ENCODE data around the gene DCDC2. TPM values are rescaled to one million over a fixed set of nuclear protein-coding genes. Genes with fewer than 3 reads are reported as not detected.
"Not testable (repeated sequence)": the region's sequence is repeated elsewhere in the genome, so short reads cannot be mapped to it uniquely, and the experiment has no call there.

DCDC2 gene
- total RNA-seq, 1 donor from 2014 or later, result 5.3 TPM

DNA sequence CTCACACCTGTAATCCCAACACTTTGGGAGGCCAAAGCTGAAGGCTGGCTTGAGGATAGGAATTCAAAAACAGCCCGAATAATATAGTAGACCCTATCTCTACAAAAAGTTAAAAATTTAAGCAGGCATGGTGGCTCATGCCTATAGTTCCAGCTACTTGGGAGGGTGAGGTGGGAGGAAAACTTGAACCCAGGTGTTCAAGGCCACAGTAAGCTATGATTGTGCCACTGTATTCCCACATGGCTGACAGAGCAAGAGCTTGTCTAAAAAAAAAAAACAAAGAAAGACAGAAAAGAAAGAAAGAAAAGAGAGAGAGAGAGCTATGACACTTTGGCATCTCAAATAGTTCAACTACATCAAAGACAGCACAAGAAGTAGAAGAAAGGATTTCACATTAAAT is 33.2 kb downstream of the DCDC2 start:
- intact Hi-C loops (cut with DNase I), result no loop called here
- no peak overlapping the region for H3K27ac ChIP-seq
- H3K4me3 ChIP-seq, result no peak overlapping the region
- DNase-seq (no peak), ATAC-seq (no peak)
- no peaks in the 10 kb centered on the region for H3K9me3 ChIP-seq
- no peaks in the 10 kb centered on the region for H3K27me3 ChIP-seq
- TF ChIP-seq, protein P1, sequence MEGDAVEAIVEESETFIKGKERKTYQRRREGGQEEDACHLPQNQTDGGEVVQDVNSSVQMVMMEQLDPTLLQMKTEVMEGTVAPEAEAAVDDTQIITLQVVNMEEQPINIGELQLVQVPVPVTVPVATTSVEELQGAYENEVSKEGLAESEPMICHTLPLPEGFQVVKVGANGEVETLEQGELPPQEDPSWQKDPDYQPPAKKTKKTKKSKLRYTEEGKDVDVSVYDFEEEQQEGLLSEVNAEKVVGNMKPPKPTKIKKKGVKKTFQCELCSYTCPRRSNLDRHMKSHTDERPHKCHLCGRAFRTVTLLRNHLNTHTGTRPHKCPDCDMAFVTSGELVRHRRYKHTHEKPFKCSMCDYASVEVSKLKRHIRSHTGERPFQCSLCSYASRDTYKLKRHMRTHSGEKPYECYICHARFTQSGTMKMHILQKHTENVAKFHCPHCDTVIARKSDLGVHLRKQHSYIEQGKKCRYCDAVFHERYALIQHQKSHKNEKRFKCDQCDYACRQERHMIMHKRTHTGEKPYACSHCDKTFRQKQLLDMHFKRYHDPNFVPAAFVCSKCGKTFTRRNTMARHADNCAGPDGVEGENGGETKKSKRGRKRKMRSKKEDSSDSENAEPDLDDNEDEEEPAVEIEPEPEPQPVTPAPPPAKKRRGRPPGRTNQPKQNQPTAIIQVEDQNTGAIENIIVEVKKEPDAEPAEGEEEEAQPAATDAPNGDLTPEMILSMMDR (IDR thresholded peaks at IDR 0.05), result no peak
- no peaks in the 10 kb centered on the region for H3K36me3 ChIP-seq
- no peaks in the 10 kb centered on the region for H3K4me1 ChIP-seq

DNA sequence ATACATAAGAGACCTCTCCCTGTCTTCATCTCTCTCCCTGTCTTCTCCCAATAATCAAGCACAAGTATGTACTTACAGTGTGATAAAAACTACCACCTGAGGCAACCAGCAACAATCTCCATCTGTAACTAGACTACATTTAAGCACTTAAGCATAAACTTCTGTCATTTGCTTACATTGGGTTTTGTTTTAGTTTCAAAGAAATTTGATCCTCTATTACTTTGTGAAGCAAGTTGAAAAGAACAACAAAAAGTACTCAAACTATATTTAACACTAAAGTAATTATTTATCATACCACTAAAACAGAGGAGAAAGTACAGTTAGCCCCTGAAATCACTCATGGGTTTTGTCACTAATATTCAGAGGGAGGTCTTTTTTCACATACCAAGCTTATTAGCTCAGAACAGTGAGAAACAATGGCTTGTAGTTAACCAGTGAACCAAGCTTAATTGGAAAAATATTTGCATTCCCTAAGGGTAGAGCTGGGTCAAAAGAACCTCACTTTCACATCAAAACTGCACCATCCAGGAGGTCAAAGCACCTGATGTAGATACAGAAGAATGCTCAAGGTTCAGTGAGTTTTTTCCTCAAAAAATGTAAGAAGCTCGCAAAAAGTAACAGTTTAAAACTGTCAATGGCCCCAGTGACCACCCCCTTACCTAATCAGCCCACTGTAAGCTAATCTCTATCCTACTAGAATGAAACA is 34.1 kb downstream of the DCDC2 start:
- H3K4me3 ChIP-seq, result no peak overlapping the region
- DNase-seq (no peak), ATAC-seq (no peak)
- intact Hi-C loops (cut with DNase I), result no loop called here
- no peaks in the 10 kb centered on the region for H3K36me3 ChIP-seq
- no peak overlapping the region for H3K27ac ChIP-seq
- H3K9me3 ChIP-seq, result no peaks in the 10 kb centered on the region
- H3K27me3 ChIP-seq, result no peaks in the 10 kb centered on the region
- TF ChIP-seq, protein P1 (IDR thresholded peaks at IDR 0.05), result no peak
- H3K4me1 ChIP-seq, result no peaks in the 10 kb centered on the region

DNA sequence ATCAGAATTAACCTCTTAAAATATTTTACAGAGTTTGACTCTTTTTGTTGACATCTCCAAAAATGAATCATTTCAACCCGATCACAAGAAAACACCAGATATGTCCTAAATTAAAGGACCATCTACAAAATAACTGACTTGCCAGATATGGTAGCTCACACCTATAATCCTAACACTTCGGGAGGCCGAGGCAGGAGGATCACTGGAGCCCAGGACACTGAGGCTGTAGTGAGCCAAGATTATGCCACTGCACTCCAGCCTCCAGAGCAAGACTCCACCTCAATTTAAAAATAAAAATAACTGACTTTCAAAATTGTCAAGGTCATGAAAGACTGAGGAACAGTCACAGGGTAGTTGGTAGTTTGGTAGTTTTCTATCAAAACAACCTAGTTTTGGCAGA is 34.9 kb downstream of the DCDC2 start:
- ATAC-seq, result no peak
- no peak overlapping the region for H3K27ac ChIP-seq

DNA sequence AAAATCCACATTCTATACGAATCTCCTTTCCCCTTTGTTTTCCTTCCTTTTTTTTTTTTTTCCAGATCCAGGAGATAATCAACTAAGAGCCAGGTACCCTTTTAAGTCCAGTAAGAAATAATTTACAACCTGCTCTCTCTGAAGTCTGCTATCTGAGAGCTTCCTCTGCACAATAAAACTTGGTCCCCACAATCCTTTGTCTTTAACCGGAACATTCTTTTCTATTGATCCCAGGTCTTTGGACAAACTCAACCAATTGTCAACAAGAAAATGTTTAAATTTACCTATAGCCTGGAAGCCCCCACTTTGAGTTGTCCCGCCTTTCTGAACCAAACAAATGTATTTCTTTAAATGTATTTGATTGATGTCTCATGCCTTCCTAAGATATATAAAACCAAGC is 35.4 kb downstream of the DCDC2 start:
- H3K4me3 ChIP-seq; H3K27me3 ChIP-seq; H3K4me1 ChIP-seq; H3K9me3 ChIP-seq; H3K36me3 ChIP-seq; intact Hi-C loops (cut with DNase I); DNase-seq; H3K27ac ChIP-seq; ATAC-seq: not testable (repeated sequence)

More for the DNA sequence above, 34.9 kb downstream of the DCDC2 start:
- intact Hi-C loops (cut with DNase I), result no loop called here
- Histone ChIP-seq H3K4me3 (no peak overlapping the region), H3K36me3 (no peaks in the 10 kb centered on the region), H3K27me3 (no peaks in the 10 kb centered on the region), H3K4me1 (no peaks in the 10 kb centered on the region), H3K9me3 (no peaks in the 10 kb centered on the region)
- DNase-seq, result no peak
- TF ChIP-seq, protein P1 (IDR thresholded peaks at IDR 0.05), result no peak

DNA sequence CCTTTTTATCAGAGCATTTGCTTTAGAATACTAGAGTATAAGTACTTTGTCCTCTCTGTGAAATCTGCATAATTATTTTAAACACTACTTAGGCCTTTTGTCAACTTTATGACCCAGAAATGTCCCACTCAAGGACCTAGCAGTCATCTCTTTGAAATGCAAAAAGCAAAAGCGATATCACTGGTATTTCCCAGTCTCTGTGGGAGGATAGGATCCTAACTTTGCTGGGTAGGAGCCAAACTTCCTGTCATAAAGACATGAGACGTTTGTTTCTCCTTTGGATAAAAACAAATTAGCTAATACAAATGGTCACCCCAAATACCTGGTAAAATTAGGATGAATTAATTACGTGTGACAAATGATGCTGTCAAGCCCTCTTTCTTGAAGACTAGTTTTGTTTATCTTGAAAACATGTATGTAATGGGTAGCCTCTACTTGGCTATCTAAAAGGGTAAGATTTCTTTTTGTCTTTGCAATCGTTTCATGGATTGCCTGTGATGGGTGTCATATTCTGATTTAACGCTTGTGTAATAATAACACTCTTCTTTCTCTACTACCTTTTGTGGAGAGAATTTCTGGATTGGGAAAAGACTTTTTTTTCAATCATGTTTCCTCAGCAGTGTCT is 36.2 kb downstream of the DCDC2 start:
- no peaks in the 10 kb centered on the region for H3K4me1 ChIP-seq
- no peaks in the 10 kb centered on the region for H3K27me3 ChIP-seq
- no peak overlapping the region for H3K4me3 ChIP-seq
- DNase-seq (no peak), ATAC-seq (no peak)
- TF ChIP-seq, protein P1 (IDR thresholded peaks at IDR 0.05), result no peak
- no peaks in the 10 kb centered on the region for H3K36me3 ChIP-seq
- H3K9me3 ChIP-seq, result no peaks in the 10 kb centered on the region
- intact Hi-C loops (cut with DNase I), result no loop called here
- no peak overlapping the region for H3K27ac ChIP-seq

DNA sequence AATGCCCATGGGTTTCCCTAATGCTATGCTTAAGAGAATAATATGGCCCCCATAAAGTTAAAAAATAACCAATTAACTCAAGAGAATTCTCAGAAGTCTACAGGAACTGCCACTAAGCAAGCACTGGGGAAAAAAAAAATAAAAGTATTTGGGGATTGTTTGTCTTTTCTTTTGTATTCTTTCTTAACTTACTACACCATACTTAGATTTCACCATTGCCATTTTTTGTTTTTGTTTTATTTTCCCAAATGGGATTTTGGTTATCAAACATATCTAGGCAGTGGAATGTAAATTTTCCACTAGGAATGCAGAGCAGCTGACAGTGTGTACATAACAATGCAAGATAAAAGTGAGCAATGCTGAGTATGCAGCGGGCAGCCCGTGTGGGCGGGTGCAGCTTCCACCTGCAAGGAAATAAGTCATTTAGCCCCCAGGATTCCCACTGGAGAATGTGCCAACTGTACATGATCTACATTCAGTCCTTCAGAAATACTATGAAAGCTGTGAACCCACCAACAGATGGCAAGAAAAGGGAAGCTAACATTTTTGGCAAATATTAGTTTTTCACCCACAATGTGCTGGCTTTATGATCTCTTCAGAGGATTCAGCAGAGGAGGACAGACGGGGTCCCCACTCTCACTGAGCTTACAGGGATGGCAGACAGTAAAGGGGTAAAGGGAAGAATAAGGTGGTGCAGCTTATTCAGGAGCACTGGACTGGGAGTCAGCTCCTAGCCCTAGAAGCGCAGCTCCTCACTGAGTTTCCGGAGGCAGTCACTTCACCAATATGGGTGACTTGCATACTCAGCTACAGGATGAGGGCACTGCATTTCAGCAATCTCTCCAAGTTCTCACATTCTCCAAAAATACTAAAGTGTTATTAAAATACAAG is 44.4 kb downstream of the DCDC2 start:
- intact Hi-C loops (cut with DNase I), result no loop called here
- Histone ChIP-seq H3K27ac (no peak overlapping the region), H3K4me1 (no peaks in the 10 kb centered on the region), H3K36me3 (no peaks in the 10 kb centered on the region), H3K27me3 (no peaks in the 10 kb centered on the region), H3K9me3 (no peaks in the 10 kb centered on the region), H3K4me3 (no peak overlapping the region)
- no peak for DNase-seq
- ATAC-seq, result peak; percentile 78
- TF ChIP-seq, protein P1 (IDR thresholded peaks at IDR 0.05), result no peak

DNA sequence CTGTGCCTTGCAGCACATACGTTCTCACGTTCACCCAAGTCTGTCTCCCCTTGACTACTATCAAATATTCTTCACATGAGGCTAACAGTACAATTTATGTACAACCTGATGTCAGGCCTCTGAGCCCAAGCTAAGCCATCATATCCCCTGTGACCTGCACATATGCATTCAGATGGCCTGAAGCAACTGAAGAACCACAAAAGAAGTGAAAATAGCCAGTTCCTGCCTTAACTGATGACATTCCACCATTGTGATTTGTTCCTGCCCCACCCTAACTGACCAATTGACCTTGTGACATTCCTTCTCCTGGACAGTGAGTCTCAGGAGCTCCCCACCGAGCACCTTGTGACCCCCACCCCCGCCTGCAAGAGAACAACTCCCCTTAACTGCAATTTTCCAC is 46.1 kb downstream of the DCDC2 start:
- H3K27ac ChIP-seq; DNase-seq; H3K27me3 ChIP-seq; H3K4me3 ChIP-seq; H3K4me1 ChIP-seq; intact Hi-C loops (cut with DNase I); ATAC-seq; H3K36me3 ChIP-seq; H3K9me3 ChIP-seq: not testable (repeated sequence)
